GM18868 (cell line): ENCODE data around the gene SMURF1.

Experiments used
- ATAC-seq: cut with Tn5 transposase; IDR thresholded peaks from one replicate; pipeline ENCODE4 v1.9.1; 2021; ENCODE audit warnings: mild to moderate bottlenecking, moderate library complexity; ENCODE audit not compliant: unreplicated experiment

The SMURF1 gene

DNA sequence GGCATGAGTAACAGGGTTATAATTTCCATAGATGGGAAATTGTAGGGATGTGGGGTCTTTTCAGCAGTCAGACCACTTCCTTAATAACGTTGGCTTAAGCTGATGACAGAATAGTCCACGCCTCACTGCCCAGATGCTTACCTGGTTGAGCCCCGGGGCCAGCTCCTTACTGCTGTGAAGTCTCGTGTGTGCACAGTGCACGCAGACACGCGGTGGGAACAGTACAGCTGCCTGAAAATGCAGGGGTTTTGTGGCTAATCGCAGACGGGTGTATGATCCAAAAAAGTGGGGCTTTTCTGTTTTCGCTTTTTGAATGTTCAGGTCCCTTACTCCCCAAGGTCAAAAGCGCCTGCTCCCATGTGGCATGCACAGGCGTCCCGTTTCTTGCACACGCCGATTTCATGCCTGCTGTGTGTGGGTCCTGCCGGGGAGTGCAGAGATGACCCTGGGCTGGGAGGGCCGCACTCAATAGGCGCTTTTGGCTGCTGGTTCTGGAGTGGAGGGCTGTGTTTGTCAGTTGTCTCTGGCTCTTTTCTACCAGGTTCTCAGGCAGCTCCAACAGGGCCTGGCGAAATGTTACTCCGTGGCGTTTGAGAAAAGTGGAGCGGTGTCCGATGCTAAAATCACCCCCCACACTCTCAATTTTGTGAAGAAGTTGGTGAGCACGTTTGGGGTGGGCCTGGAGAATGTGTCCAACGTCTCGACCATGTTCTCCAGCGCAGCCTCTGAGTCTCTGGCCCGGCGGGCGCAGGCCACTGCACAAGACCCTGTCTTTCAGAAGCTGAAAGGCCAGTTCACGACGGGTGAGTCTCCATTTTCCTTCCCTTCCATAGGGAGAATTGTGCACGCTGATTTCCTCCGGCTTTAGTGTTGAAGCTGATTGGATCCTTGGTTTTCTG lies 149.6 kb downstream of the SMURF1 start:
- no peak for ATAC-seq

DNA sequence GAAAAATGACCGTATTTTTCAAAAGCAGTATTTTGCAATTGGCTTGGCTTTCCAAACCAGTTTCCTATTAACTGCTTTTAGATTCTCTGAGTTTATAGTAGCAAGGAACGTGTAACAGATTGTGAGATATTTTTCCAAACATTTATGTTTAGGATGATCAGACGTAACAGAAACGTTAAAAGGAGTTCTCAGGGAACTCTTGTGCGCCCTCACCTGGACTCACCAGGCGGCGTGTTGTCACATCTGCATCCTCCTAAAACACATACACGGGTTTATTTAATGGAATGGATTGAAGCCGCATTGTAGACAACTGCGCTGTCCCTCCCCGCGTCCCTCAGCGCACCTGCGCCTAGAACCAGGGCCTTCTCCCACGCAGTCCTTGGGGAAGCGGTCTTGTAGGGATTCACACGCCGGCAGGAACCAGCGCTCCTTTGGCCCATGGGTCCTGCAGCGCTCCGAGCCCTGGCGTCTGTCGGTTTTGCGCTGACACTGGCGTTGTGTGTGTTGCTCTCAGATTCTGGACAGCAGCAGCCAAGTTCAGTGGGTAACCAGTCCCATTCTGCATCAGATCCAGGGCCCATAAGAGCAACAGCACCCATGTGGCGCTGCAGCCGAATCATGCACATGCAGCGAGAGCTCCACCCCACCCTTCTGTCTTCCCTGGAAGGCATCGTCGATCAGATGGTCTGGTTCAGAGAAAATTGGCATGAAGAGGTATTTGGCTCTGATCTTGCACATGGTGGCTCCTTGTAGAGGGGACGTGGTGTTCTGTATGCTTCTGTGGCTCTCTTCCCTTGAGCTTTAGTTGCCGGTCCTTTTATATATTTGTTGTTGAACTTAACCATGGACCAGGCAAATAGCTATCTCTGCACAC lies 150.6 kb downstream of the SMURF1 start:
- ATAC-seq: no peak

DNA sequence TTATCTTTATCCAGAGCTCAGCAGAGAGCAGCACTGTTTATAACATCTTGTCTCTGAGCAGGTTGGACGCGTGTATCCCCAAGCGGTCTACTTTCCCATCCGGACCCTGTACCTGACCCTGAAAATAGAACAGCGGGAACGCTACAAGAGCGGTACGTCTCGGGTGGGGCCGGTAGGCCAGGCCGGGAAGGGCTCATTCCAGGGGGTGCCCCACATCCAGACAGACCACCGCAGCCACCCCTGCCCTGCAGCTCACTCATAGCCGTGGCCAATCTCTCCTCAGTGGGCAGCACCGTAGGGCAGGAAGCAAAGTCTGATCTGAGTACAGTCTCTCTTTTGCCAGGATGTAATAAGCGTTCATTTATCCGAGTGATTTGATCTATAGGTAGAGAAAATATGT lies 151.8 kb downstream of the SMURF1 start:
- ATAC-seq: no peak

DNA sequence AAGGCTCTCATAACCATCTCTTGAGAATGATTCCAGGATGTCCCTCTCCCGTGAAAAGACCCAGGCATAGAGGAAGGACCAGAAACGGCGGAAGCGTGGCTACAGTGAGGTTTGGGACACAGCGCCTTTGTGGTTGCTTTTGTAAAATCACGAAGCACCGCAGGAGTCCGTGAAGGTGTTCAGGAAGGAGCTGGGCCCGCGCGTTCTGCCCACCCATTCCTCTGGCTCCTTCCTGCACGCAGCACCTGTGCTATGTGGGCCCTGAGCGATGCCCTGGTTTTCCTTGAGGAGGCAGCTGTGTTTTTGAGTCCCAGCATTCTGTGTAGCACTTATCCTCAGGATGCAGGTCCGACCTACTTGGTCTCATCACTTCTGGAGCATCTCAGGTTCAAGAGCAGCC lies 152.8 kb downstream of the SMURF1 start:
- ATAC-seq: no peak

- ATAC-seq: no peak
Observed at GRCh38 chr7:98990356-98990755, 153.6 kb downstream of the SMURF1 start.

GRCh38 chr7:98988641-98989040 lies 155.3 kb downstream of the SMURF1 start:
- ATAC-seq: no peak

- no peak for ATAC-seq
Observed at GRCh38 chr7:98985945-98986344, 158.0 kb downstream of the SMURF1 start.

DNA sequence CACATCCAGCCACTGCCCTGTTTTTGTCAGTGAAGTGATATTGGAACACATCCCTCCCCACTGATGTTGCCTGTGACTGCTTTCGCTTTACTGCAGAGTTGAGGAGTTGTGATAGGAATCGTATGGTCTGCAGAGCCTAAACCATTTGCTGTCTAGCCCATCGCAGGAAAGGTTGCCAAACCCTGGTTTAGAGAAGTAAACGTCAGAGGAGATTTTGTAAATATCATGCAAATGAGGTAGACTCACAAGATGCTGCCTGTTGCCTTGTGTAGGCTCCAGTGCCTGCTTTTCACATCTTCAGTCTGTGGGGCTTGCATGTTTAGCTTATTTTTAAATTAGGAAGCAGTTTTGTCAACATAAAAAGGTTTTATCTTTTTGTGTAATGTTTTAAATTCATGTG lies 158.5 kb downstream of the SMURF1 start:
- no peak for ATAC-seq

GRCh38 chr7:98984126-98984525 lies 159.8 kb downstream of the SMURF1 start:
- no peak for ATAC-seq

DNA sequence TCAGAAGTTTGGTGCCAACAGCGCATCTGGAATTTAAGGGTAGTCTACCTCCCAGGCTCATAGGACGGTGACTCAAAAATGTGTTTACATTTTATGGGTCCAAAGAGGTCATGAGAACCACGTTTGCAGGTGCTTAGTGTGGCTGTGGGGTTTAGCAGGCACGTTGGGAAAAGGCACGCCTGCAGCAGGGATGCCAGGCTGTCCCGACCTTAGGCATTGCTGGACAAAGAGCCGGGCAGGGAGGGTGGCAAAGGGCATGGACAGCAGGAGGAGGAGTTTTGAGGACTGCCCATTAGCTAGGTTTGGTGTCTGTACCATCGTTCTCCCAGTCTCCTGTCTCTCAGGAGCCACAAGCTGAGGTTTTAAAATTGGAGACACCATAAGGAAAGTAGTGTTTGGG lies 161.2 kb downstream of the SMURF1 start:
- ATAC-seq: no peak

DNA sequence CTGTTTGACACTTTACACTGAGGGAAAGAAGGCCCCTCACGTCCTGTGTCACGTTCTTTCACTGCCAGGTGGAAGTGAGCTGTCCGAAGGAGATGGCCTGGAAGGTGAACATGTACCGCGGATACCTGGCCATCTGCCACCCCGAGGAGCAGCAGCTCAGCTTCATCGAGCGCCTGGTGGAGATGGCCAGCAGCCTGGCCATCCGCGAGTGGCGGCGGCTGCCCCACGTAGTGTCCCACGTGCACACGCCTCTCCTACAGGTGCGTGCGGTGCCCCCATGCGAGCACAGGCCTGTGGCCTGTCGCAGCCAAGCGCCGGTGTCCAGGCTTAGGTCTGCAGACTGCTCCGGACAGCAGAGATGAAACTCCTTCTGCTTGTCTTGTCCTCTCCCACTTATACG lies 162.2 kb downstream of the SMURF1 start:
- ATAC-seq: no peak

DNA sequence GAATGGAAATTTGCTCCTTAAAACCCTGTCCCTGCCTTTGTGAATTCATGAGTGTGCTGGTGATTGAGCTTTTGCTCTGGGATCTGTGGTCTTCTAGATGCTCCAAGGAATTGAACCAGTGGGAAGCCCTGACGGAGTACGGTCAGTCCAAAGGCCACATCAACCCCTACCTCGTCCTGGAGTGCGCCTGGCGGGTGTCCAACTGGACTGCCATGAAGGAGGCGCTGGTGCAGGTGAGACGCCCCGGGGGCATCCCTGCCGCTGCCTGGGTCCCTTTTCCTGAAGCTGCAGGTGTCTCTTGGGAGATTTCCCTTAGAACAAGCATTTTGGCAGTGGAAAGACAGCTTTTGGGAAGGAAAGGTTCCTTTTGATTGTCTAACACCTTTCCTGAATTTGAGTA lies 165.2 kb downstream of the SMURF1 start:
- ATAC-seq: no peak
